C4-2B (cell line): ENCODE measurements around the gene RNF17.

Experiments used
- ZFX ChIP-seq: fragments of 450-650 bp; IDR thresholded peaks from 2 replicates; pipeline ENCODE4 v1.6.1; 2017
- TF ChIP-seq, protein P1 (sequence below): fragments of 450-650 bp; conservative IDR thresholded peaks from 2 replicates; pipeline ENCODE4 v1.5.1; 2017; ENCODE audit warnings: mild to moderate bottlenecking

DNA sequence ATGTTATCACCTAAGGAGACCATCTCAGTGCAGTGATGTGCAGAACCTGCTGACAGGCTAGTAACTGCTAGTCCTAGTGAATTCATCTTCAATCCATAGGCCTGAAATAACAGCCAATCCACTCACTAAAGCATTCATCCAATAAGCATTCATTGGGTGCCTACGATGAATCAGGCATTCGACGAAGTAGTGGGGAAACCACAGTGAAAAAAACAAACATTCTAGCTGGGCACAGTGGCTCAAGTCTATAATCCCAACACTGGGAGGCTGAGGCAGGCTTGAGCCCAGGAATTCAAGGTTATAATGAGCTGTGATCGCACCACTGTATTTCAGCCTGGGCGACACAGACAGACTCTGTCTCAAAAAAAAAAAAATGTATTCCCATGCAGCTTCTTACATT is 135.6 kb downstream of the RNF17 start:
- TF ChIP-seq, protein P1, sequence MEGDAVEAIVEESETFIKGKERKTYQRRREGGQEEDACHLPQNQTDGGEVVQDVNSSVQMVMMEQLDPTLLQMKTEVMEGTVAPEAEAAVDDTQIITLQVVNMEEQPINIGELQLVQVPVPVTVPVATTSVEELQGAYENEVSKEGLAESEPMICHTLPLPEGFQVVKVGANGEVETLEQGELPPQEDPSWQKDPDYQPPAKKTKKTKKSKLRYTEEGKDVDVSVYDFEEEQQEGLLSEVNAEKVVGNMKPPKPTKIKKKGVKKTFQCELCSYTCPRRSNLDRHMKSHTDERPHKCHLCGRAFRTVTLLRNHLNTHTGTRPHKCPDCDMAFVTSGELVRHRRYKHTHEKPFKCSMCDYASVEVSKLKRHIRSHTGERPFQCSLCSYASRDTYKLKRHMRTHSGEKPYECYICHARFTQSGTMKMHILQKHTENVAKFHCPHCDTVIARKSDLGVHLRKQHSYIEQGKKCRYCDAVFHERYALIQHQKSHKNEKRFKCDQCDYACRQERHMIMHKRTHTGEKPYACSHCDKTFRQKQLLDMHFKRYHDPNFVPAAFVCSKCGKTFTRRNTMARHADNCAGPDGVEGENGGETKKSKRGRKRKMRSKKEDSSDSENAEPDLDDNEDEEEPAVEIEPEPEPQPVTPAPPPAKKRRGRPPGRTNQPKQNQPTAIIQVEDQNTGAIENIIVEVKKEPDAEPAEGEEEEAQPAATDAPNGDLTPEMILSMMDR: no peak
- TF ChIP-seq ZFX: no peak
